ENCODE data around the gene ORMDL2.
"Not testable (repeated sequence)": the region's sequence is repeated elsewhere in the genome, so short reads cannot be mapped to it uniquely, and the experiment has no call there.

ORMDL2 gene

GRCh38 chr12:55828357-55828756 lies 10.5 kb downstream of the ORMDL2 start:
- no peak for DNase-seq (ENCODE audit: low spot score)

DNA sequence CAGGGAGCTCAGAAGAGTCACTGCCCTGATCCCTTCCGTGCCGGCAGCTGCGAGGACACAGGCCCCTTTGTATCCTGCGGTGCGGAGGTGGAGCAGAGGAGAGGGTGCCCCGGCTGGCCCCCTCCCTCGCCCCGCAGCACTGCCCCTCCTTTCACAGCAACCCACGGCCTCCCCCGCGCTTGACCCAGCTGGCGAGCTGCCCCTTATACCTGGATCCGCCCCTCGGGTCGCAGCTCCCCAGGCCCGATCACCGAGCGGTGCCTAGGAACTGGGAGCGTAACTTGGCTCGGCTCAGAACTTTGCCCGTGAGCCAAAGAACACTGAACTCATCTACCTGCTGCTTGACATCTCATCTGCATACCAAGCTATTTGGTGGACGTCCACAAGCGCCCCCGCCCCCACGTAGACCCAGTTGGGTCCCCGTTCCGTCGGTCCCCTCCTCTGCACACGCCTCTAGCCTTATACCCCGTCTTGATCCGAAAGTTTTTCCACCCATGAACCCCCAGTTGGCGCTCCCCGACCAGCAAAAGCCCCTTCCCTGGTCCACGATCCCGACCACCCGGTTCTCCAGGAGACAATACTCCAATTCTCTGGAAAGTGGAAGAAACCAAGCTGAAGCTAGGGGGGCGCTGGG lies 12.2 kb downstream of the ORMDL2 start:
- DNase-seq (ENCODE audit: low spot score): peak; percentile 70

GRCh38 chr12:55830601-55831446 lies 13.0 kb downstream of the ORMDL2 start:
- peak; percentile 85 for DNase-seq (ENCODE audit: low spot score)

GRCh38 chr12:55831447-55831815 lies 13.6 kb downstream of the ORMDL2 start:
- DNase-seq (ENCODE audit: low spot score): no peak

GRCh38 chr12:55833056-55833455 lies 15.2 kb downstream of the ORMDL2 start:
- DNase-seq (ENCODE audit: low spot score): no peak

- not testable (repeated sequence) for DNase-seq (ENCODE audit: low spot score)
Measured at GRCh38 chr12:55834400-55834799, 16.6 kb downstream of the ORMDL2 start.

DNA sequence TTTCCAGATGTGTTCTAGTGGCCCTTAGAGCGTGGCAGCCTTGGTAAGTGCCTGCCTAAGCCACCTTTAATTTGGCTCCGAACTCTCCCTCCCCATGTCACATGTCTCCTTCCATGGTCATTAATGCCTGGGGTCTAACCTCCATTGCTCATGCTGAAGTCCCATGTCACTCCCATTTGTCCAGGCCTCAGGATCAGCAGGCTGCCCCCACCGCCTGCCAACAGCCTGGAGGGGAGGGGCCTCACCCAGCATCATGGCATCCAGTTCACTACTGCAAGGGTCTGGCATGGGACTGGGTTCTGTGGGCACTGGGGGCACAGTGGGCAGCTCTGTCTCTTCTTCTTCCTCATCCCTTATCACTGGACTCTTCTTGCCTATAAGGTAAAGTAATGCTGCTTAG lies 20.5 kb downstream of the ORMDL2 start:
- no peak for DNase-seq (ENCODE audit: low spot score)

GRCh38 chr12:55839345-55840140 lies 21.7 kb downstream of the ORMDL2 start:
- no peak for DNase-seq (ENCODE audit: low spot score)

DNA sequence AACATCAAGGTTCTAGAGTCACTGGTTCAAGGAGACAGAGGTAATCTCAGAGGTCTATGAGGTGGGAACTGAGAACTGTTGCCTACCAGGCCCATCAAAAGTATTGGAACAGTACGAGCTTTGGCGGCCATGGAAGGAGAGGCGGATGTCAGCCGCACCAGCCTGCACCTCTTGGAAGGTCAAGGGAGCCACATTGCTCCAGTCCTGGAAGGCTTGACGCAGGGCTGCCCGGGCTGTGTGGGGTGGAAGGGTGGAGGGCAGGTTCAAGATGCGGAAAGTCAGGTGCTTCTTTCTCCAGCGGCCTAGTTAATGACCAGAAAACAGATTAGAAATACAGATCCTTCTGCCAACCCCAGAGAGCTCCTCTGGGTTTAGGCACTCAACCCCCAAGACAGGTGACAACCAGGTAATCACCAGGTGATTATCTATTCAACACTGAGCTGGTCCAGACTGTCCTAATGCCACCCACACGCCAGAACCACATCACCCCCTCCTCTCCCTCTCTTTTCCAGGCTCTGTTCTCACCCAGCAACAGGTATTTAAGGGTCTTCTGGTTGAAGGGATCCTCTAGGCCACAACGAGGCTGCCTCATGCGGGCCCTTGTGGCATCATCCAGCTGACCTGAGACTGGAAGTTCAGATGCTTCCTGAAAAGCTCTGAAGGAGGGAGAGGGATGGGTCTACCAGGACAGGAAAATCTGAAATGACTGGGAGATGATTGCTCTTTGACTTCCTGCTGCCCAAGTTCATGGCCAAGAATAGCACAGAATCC lies 22.9 kb downstream of the ORMDL2 start:
- DNase-seq (ENCODE audit: low spot score): no peak

DNA sequence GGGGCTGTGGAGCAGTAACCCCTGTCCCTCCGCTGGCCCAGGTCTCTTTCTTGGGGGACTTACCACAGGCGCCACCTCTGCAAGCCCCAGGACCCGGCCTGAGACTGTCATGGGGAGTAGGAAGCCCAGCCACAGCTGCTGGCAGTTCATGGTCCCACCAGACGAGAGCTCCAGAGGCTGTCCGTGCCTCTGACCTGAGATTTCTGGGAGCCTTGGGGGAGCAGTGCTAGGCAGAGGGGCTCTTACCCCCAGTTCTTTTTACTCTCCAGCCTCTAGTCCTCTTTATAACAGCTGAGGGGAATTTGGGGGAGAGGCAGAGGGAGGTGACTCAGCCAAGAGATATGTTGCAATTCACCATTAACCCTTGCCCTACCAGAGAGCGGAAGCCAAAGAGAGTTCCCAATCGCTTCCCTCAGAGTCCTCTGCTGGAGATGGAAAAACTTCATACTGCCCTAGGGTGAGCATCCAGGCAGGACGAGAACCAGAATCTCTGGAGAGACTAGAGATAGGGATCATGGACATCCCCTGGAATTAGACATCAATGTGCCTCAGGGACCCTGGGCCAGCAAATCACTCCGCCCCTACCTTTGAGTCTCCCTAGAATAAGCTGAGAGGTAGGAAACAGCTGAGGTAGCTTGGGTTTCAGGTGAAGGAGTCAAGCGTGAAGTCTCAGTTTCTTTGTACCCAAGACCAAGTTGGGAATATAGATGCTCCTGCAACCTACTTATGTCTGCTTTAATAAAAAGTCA lies 25.0 kb downstream of the ORMDL2 start, which contains the start of gene MMP19:
Gene MMP19 (minus strand): TSS at position 256 of the 749 bp plus-strand sequence. CDS start 106 bp downstream, at position 150.
- no peak for DNase-seq (ENCODE audit: low spot score)

DNA sequence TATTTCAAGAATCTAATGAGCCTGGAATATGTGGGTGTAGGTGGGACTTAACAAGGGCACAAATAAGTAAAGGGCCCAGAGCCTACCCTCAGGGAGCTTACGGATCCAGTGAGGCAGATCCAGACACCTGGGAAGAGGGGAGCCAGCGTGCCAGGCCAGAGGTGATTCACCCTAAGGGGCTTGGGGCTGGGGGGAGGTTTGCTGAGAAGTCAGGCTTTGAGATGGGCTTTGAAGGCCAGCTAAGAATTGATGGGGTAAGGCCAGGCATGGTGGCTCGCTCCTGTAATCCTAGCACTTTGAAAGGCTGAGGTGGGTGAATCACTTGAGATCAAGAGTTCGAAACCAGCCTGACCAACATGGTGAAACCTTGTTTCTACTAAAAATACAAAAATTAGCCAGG lies 25.6 kb downstream of the ORMDL2 start:
- no peak for DNase-seq (ENCODE audit: low spot score)

GRCh38 chr12:55844961-55845360 lies 27.1 kb downstream of the ORMDL2 start:
- no peak for DNase-seq (ENCODE audit: low spot score)

- no peak for DNase-seq (ENCODE audit: low spot score)
Measured at GRCh38 chr12:55845361-55845760, 27.5 kb downstream of the ORMDL2 start.

DNA sequence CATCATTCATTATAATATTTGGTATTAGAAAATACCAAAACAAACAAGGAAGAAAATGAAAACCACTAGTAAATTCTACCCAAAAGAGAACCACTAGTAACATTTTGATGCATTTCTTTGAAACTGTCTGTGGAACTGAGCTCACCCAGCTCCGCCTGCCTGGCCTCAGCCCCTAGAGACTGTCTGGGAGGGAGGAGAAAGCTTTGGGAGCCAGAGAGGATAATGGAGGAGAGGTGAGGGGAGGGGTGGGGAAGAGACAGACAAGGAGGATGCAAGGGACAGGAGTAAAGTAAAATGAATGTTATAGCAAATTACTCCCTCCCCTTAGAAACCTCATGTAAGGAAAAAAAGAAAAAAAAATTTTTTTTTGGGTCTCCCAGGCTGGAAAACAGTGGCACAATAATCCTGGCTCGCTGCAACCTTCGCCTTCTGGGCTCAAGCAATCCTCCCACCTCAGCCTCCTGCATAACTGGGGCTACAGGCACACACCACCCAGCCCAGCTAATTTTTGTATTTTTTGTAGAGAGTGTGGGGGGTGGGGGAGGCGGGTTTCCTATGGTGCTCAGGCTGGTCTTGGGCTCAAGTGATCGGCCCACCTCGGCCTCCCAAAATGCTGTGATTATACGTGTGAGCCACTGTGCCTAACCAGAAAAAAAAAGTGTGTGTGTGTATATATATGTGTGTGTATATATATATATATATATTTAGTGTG lies 28.1 kb downstream of the ORMDL2 start:
- peak; percentile 76 for DNase-seq (ENCODE audit: low spot score)

- no peak for DNase-seq (ENCODE audit: low spot score)
Measured at GRCh38 chr12:55847033-55847432, 29.2 kb downstream of the ORMDL2 start.

DNA sequence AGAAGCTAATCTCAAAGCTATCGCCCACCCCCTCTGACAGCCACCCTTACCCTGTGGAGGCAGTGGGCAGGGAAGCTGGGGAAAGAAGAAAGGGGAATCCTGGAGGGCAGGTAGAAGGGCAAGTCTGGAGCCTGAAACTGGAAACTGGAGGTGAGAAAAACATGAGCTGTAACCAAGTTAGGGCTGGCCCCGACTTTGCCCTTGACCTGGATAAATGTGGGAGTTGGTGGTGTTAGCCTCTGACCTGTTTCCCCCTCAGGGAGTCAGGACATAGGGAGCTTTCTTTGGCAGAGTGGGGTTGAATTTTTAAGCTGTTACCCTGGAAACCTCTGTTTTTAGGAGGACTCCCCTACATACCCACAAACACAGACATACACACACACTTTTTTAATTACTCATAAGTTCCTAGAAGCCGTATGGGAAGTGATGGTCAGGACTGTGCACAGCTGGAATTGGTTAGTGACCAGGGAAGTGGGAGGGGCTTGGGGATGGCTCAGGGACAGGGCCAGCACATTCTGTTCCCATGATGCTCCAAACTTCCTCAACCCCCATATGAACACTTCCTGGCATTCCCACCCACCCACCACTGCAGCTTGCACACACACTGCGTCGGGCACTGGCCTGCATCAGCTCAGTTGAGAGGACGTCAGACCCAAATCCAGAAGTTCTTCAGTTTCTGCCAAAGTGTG lies 29.9 kb downstream of the ORMDL2 start:
- DNase-seq (ENCODE audit: low spot score): no peak

DNA sequence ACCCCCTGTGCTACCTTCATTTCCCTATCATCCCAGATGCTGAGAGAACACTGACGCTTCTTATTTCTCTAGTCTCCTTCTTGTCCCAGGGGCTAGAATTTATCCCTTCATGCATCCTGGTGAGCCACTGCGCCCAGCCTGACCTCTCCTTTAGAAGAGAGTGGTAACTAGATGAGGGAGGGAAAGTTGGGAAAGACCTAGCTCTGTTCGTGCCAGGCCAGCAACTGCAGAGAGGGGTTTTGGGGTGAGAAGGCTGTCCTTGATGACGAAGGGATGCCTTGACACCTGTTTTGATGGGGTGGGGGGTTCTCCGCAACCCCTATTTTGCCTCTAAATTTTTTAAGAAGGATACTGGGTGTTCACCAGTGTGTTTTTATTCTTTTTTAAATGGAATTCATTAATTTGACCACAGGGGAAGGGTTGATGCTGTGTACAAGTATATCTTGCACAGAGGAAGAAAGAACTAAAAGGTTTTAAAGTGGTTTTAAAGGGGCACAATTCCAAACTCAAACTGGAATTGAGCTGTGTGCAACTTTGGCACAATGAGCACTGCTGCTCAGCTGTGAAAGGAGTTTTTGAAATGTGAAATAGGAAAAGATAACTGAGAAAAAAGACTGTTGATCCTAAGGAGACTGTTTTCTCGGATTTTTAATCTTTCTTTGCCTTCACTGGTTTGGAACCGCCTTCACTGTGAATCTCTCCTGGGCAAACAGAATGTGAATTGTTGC lies 31.9 kb downstream of the ORMDL2 start:
- no peak for DNase-seq (ENCODE audit: low spot score)

GRCh38 chr12:55850401-55850800 lies 32.6 kb downstream of the ORMDL2 start:
- no peak for DNase-seq (ENCODE audit: low spot score)

GRCh38 chr12:55850893-55851292 lies 33.1 kb downstream of the ORMDL2 start:
- no peak for DNase-seq (ENCODE audit: low spot score)
